NCI-H2029 treated with DMSO at 0.1 percent for 48 hours (cell line): ENCODE data around the gene MBOAT2.
"Not testable (repeated sequence)": the region's sequence is repeated elsewhere in the genome, so short reads cannot be mapped to it uniquely, and the experiment has no call there.

Experiments used
- DNase-seq: peaks from one replicate; lab custom pipeline; 2025; lab: John Stamatoyannopoulos, UW

MBOAT2 gene, protein sequence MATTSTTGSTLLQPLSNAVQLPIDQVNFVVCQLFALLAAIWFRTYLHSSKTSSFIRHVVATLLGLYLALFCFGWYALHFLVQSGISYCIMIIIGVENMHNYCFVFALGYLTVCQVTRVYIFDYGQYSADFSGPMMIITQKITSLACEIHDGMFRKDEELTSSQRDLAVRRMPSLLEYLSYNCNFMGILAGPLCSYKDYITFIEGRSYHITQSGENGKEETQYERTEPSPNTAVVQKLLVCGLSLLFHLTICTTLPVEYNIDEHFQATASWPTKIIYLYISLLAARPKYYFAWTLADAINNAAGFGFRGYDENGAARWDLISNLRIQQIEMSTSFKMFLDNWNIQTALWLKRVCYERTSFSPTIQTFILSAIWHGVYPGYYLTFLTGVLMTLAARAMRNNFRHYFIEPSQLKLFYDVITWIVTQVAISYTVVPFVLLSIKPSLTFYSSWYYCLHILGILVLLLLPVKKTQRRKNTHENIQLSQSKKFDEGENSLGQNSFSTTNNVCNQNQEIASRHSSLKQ

GRCh38 chr2:9003616-9004337, at the start of gene MBOAT2:
TSS of gene MBOAT2 (minus strand) at chr2:9003684. CDS start at chr2:9003614, 70 bp downstream.
- DNase-seq, result no peak

DNA sequence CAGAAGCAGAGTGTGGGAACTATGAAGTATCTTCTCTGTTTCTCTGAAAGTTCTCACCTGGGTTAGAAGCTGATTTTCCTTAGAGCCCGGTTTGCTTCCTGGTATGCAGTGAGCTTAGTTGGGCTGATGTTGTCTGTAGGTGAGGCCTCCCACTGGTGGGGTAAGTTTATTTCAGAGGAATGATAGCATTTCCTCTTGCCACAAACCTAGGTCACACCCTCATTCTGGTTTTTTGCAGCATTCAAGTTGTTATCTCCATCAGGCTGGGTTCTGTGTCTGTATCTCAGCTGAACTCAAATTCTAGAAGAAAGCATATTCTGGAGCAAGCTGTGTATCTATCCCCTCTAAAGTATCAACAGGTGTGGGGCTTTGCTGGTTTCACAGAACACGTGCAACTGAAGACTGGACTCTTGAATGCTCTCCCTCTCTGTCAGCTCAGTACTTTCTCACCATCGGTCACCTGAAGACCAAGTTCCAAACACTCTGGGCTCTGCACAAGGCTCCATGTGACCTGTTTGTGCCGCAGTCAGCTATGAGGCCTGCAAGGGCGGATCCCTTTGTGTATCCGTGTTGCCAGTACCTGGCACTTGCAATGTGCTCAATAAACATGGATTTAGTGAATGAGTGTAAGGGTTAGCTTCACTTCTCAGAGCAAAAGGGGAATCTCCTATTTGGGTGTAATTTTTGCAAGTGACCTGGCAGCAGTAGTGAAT, 49.5 kb upstream of the MBOAT2 start:
- no peak for DNase-seq

- DNase-seq, result not testable (repeated sequence)
These were observed 48.0 kb upstream of the MBOAT2 start for GRCh38 chr2:9051451-9051850.

- no peak for DNase-seq
These were observed 46.8 kb upstream of the MBOAT2 start for GRCh38 chr2:9050122-9050809.

DNA sequence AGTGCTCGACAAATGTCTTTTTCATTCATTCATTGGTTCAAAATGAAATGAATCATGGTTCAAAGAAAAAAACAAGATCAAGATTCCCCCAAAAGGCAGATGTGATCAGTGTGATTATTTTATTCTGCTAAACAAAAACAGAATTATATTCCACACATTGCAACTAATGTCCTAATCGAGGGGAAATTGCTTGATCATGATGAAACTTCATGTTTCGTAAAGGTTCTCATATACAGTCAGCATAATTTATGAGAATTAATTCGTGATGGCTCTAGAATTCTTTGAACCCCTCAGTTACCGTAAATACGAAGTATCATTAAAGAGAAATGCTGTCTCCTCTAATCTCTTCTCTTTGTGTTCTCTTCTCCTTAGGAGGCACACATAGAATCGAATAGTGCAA, 42.1 kb upstream of the MBOAT2 start:
- DNase-seq, result no peak

- DNase-seq, result not testable (repeated sequence)
These were observed 40.0 kb upstream of the MBOAT2 start for GRCh38 chr2:9043491-9043890.

GRCh38 chr2:9037166-9037565, 33.7 kb upstream of the MBOAT2 start:
- no peak for DNase-seq

GRCh38 chr2:9033385-9034168, 30.1 kb upstream of the MBOAT2 start:
- DNase-seq, result no peak

GRCh38 chr2:9032536-9033255, 29.2 kb upstream of the MBOAT2 start:
- peak; percentile 2 for DNase-seq

DNA sequence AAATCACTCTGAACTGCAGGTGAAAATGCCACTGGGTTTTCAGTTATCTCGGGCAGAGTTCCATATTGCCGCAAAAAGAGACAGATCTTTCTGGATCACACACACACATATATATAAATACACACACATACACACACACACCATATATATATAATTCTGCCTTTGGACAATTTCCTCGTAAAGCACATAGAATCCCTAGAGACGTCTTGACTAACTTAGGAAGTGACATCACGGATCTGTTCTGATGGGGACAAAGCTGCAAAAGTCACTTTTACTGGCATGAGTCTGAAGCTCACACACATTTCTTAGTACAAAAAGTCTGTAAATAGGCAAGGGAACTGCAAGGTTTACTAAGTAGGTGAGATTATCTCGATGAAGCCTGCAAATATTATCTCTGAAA, 28.6 kb upstream of the MBOAT2 start:
- DNase-seq, result no peak

DNA sequence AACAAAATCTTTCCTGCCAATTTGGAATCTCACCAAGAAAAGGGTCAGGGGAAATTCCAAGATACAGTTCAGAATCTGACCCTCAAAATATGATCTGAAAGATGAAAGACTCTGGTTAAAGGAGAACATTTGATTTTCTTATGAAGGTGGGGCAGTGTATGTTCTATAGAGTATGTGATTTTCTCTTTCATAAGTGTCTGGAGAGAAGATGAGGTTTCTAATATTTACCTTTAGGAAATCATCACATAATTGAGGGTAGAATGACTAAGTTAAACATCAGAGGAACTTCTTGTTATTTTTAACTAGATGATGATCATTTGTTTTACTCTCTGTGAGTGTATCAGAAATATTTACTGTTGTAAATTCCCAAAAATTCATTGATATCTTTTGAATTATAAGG, 27.8 kb upstream of the MBOAT2 start:
- DNase-seq, result no peak

DNA sequence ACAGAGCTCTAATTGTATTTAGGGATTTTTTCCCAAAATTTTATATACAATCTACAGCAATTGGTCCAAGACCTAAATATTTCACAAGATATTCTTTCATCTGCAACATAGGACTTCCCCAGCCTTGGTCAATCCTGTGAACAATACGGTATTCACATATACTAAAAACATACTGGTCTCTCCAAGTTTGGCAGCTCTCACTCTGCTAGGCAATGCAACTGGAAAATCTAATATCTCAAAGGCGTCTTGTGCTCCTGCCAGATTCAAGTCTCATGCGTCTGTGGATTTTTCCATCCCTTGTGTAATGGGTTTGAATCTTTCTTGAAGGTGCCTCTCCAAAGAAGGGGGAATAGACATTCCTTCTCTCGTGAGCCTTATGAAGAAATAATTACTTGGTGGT, 27.4 kb upstream of the MBOAT2 start:
- DNase-seq, result no peak

GRCh38 chr2:9030190-9030589, 26.7 kb upstream of the MBOAT2 start:
- no peak for DNase-seq

GRCh38 chr2:9029721-9030120, 26.2 kb upstream of the MBOAT2 start:
- no peak for DNase-seq

DNA sequence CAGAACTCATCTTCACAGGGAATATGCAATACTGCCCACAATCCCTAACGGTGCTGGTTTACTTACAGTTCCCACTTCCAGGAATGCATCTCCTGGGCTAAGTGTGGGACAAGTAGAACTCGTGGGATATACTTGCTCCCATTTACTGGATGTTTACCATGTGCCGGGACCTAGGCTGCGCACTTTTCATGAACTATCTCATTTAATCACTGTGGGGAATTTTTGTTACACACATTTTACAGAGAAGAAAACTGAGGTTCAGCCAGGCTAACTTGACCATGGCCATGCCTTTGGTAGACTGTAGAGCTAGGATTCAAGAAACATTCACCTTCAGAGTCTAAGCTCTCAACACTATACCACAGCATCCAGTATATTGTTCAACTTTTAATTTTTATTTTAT, 24.4 kb upstream of the MBOAT2 start:
- no peak for DNase-seq

DNA sequence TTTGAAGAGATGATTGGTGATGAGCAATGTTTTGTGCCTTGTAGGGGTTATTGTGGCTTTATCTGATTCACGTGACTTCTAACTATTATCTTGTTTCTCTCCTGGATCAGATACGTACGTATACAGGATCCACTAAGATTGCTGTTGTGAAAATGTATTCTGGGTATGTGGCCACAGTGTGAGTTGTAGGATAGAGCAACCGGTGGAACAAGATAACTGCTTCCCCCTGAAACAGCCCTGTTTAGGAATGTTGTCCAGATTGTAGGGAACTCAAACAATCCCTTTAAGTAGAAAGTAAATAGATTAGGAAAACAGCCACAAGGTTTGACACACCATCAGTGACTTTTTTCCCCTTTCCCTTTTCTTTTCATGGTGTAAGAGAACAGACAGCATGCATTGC, 22.3 kb upstream of the MBOAT2 start:
- DNase-seq, result no peak

DNA sequence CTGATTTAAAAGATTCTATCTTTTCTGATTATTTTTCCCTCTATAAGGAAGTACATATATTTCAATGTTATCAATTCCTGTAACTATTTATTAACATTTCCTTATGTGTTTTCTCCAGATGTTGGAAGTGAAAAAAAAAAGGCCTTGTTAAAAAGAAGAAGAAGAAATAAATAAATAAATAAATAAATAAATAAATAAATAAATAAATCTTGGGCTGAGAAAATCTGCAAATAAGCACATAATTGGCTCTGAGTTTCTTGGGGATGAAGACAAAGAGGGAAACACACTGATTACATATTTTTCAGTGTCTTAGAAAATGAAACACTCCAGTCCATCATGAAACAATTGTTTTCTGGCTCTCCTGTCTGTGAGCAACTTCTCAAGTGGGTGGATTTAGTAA, 21.1 kb upstream of the MBOAT2 start:
- DNase-seq, result no peak

GRCh38 chr2:9021563-9022211, 18.2 kb upstream of the MBOAT2 start:
- no peak for DNase-seq

GRCh38 chr2:9020267-9020666, 16.8 kb upstream of the MBOAT2 start:
- no peak for DNase-seq

- DNase-seq, result no peak
These were observed 15.1 kb upstream of the MBOAT2 start for GRCh38 chr2:9018534-9018933.
